Activated naive CD4-positive, alpha-beta T cell treated with anti-CD3 and anti-CD28 coated beads, Interleukin-2, amount 50 U/mL, for 16 hours (primary cell): ENCODE data around the gene LOXL3.
A peak's percentile ranks its signal among the peaks of the same experiment; 100 is the strongest.
"Not testable (repeated sequence)": the region's sequence is repeated elsewhere in the genome, so short reads cannot be mapped to it uniquely, and the experiment has no call there.

Experiments used
- DNase-seq: peaks from one replicate; pipeline ENCODE4 v3.0.0-alpha.2; 2020

LOXL3 gene

GRCh38 chr2:74483675-74484164 lies 70.0 kb downstream of the LOXL3 start:
- DNase-seq: not testable (repeated sequence)

- DNase-seq: peak; percentile 94
Observed at GRCh38 chr2:74482801-74483674, 70.7 kb downstream of the LOXL3 start, which contains the start of the genes CCDC142 and TTC31. Gene CCDC142, minus strand, starts transcription at chr2:74482998. Its CDS starts 161 bp downstream, at chr2:74482837. Gene TTC31, plus strand, starts transcription at chr2:74483081. Its CDS starts 15 bp downstream, at chr2:74483096.
